GM19240 (cell line): ENCODE results near the gene WWOX.

Experiments
- DNase-seq: peaks from one replicate; pipeline ENCODE4 v3.0.0; 2011; ENCODE audit warnings: low spot score; ENCODE audit not compliant: insufficient read length

WWOX gene

GRCh38 chr16:78102865-78103264, 3.4 kb downstream of the WWOX start:
- DNase-seq = no peak

DNA sequence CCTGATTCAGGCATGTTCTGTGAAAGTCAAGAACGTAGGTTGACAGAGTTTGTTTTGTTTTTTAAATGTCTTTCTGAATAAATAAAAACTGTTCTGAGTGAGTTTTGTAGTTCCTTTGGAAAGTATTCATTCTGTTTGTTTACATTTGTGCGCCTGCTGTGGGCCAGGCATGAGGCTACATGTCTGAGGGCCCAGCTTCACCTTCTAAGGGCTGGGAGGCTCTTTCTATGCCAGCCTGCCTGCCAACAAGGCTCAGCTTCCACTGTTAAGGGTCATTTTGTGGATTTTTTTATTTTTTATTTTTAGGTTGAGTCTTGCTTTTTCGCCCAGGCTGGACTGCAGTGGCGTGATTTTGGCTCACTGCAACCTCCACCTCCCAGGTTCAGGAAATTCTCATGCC, 6.1 kb downstream of the WWOX start:
- no peak for DNase-seq

- no peak for DNase-seq
These were observed 7.2 kb downstream of the WWOX start for GRCh38 chr16:78106686-78107085.

DNA sequence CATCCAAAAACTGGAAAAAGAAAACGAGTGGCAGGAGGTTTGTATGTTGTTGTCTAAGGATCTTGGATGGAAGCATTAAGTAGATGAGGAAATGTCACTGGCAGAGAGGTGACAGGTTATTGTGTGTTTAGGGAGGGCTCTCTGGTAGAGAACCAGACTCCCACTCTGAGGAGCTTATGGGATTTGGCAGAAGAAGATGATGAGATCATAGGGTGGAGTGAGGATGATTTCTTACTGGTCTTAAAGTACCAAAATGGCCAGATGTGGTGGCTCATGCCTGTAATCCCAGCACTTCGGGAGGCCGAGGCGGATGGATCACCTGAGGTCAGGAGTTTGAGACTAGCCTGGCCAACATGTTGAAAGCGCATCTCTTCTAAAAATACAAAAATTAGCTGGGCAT, 9.0 kb downstream of the WWOX start:
- DNase-seq = no peak

GRCh38 chr16:78113258-78113657, 13.8 kb downstream of the WWOX start:
- DNase-seq = no peak

DNA sequence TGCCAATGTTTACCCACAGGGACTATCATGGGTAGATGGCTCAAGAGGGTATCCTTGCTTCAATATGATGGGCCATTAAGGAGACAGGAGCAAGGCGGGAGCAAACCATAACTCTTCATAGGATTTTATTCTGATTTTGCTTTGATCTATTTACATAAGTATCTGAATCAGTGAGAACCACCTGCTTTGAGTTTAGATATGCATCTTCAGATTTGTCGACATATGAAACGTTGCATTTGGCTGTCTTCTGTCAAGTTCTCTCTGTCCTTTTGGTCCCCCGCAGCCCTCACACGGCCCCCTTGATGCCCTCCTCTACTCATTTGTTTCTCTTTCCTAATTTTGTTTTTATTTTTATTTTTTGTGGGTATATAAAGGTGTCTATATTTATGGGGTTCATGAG, 16.2 kb downstream of the WWOX start:
- no peak for DNase-seq

DNA sequence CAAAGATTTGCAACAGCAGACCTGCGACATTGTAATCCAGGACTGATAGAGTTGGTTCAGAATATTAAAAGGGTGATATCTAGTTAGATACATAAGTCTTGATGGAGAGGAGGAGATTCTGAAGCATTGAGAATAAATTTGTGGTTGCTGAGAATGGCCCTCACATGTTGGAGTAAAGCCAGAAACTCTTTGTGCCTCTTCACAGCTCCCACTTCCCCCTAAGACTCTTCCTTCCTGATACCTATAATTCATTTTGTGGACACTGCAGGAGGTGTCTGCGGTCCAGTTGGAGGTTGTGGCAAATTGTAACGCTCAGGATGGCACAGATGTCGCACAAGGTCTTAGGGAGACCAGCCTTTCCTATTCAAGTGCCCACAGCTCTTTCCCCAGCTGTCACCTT, 17.5 kb downstream of the WWOX start:
- no peak for DNase-seq

DNA sequence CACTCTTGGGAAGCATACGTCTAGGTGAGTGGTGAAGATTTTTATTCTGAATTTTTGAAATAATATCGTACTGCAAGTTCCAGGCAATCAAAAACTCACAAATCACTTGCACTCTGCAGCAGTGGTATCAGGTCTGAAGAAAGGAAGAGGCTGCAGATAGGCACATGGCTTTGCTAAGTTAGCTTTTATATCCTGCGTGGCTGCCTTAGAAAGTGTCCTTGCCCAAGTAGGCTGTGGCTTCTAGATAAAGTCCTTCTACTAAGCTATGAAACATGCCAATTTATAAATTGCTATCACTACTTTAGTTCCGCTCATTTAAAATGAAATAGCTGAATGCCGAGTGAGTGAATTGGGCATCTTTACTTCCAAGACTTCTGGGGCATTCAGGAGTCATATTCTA, 17.9 kb downstream of the WWOX start:
- no peak for DNase-seq

DNA sequence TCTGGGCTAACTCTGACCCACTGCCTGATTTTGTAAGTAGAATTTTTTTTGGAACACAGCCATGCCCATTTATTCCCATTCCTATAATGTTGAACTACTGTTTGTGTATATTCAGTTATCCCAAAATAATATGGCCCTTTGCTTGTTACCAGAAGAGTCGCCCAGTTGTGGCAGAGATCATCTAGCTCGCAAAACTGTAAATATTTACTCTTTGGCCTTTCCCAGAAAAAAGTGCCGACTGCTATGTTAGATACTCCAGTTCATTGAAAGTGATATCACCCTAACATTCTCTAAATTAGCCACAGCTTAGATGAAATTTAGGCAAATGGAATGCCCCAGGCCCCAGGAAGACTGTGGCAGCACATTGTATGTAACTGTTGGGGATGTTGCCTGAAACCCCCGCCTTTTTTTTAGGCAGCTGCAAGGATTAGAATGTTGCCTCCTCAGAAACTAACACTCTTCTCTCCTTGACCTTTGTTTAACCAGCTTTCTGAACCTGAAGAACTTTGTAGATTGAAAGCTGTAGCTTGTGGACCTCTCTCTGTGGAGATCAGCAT, 19.1 kb downstream of the WWOX start:
- no peak for DNase-seq

GRCh38 chr16:78122774-78123315, 23.4 kb downstream of the WWOX start:
- DNase-seq = peak; percentile 10

- DNase-seq = no peak
These were observed 25.8 kb downstream of the WWOX start for GRCh38 chr16:78125112-78125844.

DNA sequence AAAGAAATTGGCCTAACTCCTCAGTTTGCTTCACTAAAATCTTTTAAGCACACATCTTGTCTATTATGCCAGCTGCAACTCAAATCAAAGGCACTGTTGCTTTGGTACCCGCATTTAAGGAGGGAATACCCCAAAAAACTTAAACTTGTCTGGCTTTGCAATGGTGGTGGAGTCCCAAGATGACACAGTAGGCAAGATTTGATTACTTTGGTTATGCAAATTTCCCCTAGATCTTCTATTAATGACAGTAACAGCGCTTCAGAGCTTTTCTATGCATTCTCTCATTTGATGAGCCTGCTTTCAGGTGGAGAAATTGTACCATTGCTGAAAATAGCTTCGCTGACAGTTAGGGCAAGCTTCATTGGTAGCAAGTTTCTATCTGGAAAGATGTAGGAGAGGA, 27.2 kb downstream of the WWOX start:
- no peak for DNase-seq

- no peak for DNase-seq
These were observed 27.7 kb downstream of the WWOX start for GRCh38 chr16:78127130-78127529.

DNA sequence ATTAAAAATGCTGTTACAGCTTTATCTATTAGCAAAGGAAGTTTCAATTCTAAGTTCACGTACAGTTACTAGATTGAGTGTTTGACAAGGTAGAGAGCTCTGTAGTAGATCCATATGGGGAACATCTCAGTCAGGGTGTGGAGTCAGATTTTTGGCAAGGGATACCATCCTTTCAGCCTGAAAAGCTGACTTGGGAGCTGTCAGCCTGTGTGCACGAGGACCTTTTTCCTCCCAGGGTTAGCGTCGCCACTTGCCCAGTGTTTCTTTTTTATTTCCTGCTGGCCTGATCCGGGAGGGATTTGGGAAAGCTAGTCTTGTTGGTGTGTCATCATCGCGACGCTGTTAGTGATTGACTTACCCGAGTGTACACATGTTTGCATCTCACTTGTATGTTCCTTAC, 29.5 kb downstream of the WWOX start:
- DNase-seq = no peak

DNA sequence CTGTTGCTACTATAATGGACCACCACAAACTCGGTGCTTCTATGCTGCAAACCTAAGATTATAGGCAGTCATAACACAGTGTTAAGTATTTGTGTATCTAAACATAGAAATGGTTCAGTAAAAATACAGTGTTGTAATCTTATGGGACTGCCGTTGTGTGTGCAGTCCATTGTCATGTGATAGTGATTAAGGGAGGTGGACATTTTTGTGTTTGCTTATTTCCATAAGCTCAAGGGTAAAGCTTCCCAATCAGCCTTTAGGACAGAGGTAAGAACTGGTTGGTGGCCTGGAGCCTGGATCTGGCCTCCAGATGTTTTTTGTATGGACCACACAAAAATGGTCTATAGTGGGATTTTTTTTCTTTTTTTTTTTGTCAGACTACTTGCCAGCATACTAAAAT, 29.9 kb downstream of the WWOX start:
- DNase-seq = no peak

GRCh38 chr16:78130083-78130608, 30.7 kb downstream of the WWOX start:
- DNase-seq = no peak

DNA sequence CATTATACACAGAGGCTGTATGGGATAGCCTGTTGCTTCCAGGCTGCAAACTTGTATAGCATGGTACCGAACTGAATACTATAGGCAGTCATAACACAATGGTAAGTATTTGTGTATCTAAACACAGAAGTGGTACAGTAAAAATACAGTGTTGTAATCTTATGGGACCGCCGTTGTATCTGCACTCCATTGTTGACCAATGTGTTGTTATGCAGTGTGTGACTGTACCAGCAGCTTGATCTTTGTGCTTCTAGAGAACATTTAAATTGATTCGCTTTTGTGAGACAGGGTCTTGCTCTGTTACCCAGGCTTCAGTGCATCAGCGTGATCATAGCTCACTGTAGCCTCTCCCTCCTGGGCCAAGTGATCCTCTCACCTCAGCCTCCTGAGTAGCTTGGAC, 31.5 kb downstream of the WWOX start:
- DNase-seq = no peak

- no peak for DNase-seq
These were observed 34.5 kb downstream of the WWOX start for GRCh38 chr16:78133919-78134318.

DNA sequence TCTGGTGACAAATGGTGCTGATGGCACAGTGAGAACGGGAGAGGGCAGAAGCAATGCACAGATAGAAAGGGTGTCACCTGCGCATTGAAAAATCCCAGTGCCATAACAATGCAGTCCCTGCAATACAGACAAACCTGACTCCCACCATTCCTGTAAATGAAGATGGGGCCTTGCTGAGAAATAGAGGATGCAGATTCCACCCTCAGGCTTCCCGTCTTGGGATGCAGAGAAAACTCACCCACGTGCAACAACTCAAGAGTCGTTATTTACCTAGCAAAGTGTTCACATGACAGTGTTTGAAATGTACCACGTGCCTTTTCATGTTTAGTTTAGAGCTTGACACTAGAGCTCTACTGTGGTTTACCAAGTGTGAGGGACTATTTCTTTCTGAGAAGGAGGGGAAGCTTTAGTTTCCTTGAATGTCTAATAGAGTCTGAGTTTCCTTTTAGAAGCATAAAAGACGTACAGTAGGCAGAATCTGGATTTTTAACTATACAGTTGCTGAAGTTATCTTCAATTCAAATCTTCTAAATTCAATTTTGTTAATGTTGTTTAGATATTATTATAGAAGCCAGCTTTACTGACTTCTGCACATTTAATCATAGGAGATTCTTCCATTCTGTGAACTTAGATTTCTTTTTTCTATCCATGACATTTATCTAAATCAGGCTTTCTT, 35.6 kb downstream of the WWOX start:
- no peak for DNase-seq

DNA sequence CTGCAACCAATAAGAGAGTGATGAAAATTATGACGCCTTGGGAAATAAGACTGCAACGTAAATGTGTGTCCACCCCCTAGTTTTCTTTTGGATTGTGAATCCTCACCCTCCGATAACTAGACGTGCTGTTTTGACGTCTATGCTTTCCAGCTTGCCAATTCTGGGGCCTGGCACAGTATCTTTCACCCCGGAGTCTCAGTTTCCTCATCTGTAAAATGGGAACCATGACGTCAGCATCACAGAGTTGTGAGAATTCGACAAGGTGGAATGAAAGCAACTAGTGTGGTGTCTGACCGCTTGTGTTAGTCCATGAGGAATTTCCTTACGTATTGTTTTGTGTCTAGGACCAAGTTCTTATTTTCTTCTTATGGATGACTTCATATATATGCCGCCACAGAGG, 37.7 kb downstream of the WWOX start:
- DNase-seq = no peak

DNA sequence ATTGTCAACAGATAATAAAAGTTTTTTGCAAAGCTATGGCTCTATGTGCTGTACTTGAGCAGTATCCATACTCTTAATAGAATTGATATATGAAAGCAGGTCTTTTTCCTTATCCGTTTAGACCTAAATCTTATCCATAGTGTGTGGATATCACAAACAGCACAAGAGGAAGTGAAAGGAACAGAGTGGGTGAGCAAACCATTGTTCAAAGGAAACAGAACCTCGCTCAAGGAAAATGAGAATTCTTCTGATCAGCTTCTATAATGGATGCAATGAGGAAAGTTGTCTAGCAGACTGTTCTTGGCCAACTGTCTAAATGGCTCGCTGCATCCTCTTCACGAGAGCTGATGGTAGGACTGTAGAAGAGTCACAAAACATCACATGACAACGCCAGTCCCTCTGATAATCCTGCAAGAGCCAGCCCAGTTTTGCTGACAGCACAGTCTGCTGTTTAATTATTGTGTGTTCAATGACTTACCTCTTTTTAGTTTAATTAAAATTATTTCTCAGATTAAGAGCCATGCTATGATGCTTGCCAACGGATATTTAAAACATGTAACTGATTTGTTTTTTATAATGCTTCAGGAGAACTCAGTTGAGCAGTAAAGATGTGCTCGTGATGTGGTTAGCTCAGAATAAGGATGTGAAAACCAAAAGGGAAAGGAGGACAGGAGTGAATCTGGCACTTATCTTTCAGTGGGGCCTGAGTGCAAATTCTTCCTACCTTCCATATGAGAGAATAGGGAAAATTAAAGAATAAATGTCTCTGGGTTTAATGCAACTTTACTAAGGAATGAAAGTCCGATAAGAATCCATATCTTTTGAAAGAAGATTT, 38.5 kb downstream of the WWOX start:
- no peak for DNase-seq
